GM12878 (cell line): ENCODE data around the gene C2orf74. TPM values are rescaled to one million over a fixed set of nuclear protein-coding genes. Genes with fewer than 3 reads are reported as not detected.

Experiments
- ATAC-seq: fragments of 200-7000 bp; cut with Tn5 transposase; 3 replicates; pipeline ENCODE4 v1.9.1; 2020; ENCODE audit warnings: mild to moderate bottlenecking, moderate library complexity
- BruUV-seq: library from RNA; stranded (reverse); fragments of 400-500 nt; replicated peaks from 2 replicates; lab custom pipeline; 2021; lab: Mats Ljungman, UMichigan
- CTCF ChIA-PET: fragments of 300-600 bp; sonication (Branson Sonifier 250); formaldehyde crosslinking; extraction: SDS; loops from one replicate; lab custom pipeline; 2021; ENCODE audit warnings: inconsistent platforms; lab: Yijun Ruan, JAX
- POLR2A ChIA-PET: fragments of 350-600 bp; formaldehyde crosslinking; extraction: SDS; loops from one replicate; lab custom pipeline; 2021; ENCODE audit warnings: inconsistent platforms; lab: Charles Lee
- RAD21 ChIA-PET: fragments of 300-600 bp; sonication (Branson Sonifier 250); formaldehyde crosslinking; loops from one replicate; lab custom pipeline; 2023; ENCODE audit warnings: antibody characterized with exemption; ENCODE audit not compliant: unreplicated experiment; lab: Charles Lee
- SMC1A ChIA-PET: fragments of 300-600 bp; sonication (Branson Sonifier 250); formaldehyde crosslinking; loops from one replicate; lab custom pipeline; 2023; ENCODE audit not compliant: unreplicated experiment, uncharacterized antibody; lab: Charles Lee
- DNase-seq: peaks from one replicate; pipeline ENCODE4 v3.0.0-alpha.2; 2011; ENCODE audit warnings: low read depth, low spot score
- FAIRE-seq: peaks from 3 replicates; lab custom pipeline; 2011; peaks lifted over from hg19 to GRCh38; lab: Jason Lieb, UNC
- H2AFZ ChIP-seq: 2 replicates; pipeline ENCODE4 v1.6.0; 2011; ENCODE audit warnings: low read depth, low read length, control low read depth; ENCODE audit not compliant: control insufficient read depth
- H3K27ac ChIP-seq: 2 replicates; pipeline ENCODE4 v1.5.1; 2011; ENCODE audit warnings: control low read depth; ENCODE audit not compliant: control insufficient read depth, insufficient read depth
- H3K27me3 ChIP-seq, 2 experiments: replicated peaks in 1 of 2; 2 replicates each; pipeline versions ENCODE4 v1.6.0 to v1.6.1; 2011; ENCODE audit warnings: low read length in 1 of 2; ENCODE audit not compliant: control insufficient read depth in 2 of 2, insufficient read depth in 2 of 2
- H3K36me3 ChIP-seq, 2 experiments: 2 replicates each; pipeline ENCODE4 v1.5.1; 2011; ENCODE audit warnings: low read length in 1 of 2; ENCODE audit not compliant: control insufficient read depth in 2 of 2, insufficient read depth in 2 of 2
- H3K4me1 ChIP-seq: 2 replicates; pipeline ENCODE4 v1.6.1; 2011; ENCODE audit warnings: mild to moderate bottlenecking, low read length, moderate library complexity, mixed read lengths; ENCODE audit not compliant: control insufficient read depth, insufficient read depth
- H3K4me2 ChIP-seq: 2 replicates; pipeline ENCODE4 v1.6.0; 2011; ENCODE audit warnings: control low read depth; ENCODE audit not compliant: control insufficient read depth, insufficient read depth
- H3K4me3 ChIP-seq: fragments of 200-600 bp; sonication (generic); 2 replicates; pipeline ENCODE4 v1.5.1; 2016
- H3K79me2 ChIP-seq: 2 replicates; pipeline ENCODE4 v1.6.0; 2011; ENCODE audit warnings: low read length; ENCODE audit not compliant: control insufficient read depth, insufficient read depth
- H3K9ac ChIP-seq: 2 replicates; pipeline ENCODE4 v1.8.0; 2011; ENCODE audit warnings: low read length, control low read depth, mixed read lengths; ENCODE audit not compliant: control insufficient read depth, insufficient read depth
- H3K9me3 ChIP-seq: replicated peaks from 3 replicates; pipeline ENCODE4 v1.5.1; 2011; ENCODE audit warnings: mild to moderate bottlenecking, low read length; ENCODE audit not compliant: control insufficient read depth, insufficient read depth
- H4K20me1 ChIP-seq: 2 replicates; pipeline ENCODE4 v1.6.0; 2011; ENCODE audit not compliant: control insufficient read depth, insufficient read depth
- BACH1 ChIP-seq: fragments of 450-650 bp; IDR thresholded peaks from 2 replicates; pipeline ENCODE4 v1.6.1; 2017; ENCODE audit warnings: mild to moderate bottlenecking, borderline replicate concordance
- CEBPB ChIP-seq, 2 experiments: fragments of 150-350 bp in 1 of 2; IDR thresholded peaks; 2 replicates each; pipeline ENCODE4 v1.6.1; 2012 to 2014; ENCODE audit warnings: low read depth in 2 of 2, low read length in 2 of 2, borderline replicate concordance in 1 of 2, inconsistent platforms in 1 of 2
- CREM ChIP-seq: IDR thresholded peaks from 2 replicates; pipeline ENCODE4 v1.6.1; 2014; ENCODE audit warnings: antibody characterized with exemption, low read depth
- FOXM1 ChIP-seq: IDR thresholded peaks from 2 replicates; pipeline ENCODE4 v1.6.1; 2012; ENCODE audit warnings: low read depth, mild to moderate bottlenecking, inconsistent platforms, low read length, moderate library complexity
- HCFC1 ChIP-seq: fragments of 150-350 bp; IDR thresholded peaks from 2 replicates; pipeline ENCODE4 v1.6.1; 2014; ENCODE audit warnings: low read length
- PAX8 ChIP-seq: fragments of 450-650 bp; IDR thresholded peaks from 2 replicates; pipeline ENCODE4 v1.6.1; 2017; ENCODE audit warnings: mild to moderate bottlenecking, moderate library complexity
- POLR2A ChIP-seq: IDR thresholded peaks from 2 replicates; pipeline ENCODE4 v1.6.1; 2011; ENCODE audit warnings: low read depth, mild to moderate bottlenecking, low read length
- POLR2AphosphoS2 ChIP-seq: IDR thresholded peaks from 2 replicates; pipeline ENCODE4 v1.6.1; 2011; ENCODE audit warnings: low read depth, mild to moderate bottlenecking, low read length, improper control_type of control experiment, moderate library complexity
- STAT3 ChIP-seq: IDR thresholded peaks from 2 replicates; pipeline ENCODE4 v1.6.1; 2011; ENCODE audit warnings: low read depth, low read length, improper control_type of control experiment
- SUPT20H ChIP-seq: IDR thresholded peaks from 2 replicates; pipeline ENCODE4 v1.6.1; 2011; ENCODE audit warnings: low read depth, mild to moderate bottlenecking, low read length, moderate library complexity, borderline replicate concordance; ENCODE audit not compliant: control insufficient read depth
- ZNF274 ChIP-seq: IDR thresholded peaks from one replicate; pipeline ENCODE4 v1.8.0; 2011; ENCODE audit not compliant: insufficient read length, insufficient read depth
- WGBS: methylation state at CpG from one replicate; pipeline ENCODE4 v1.1.6; 2016; ENCODE audit warnings: low lambda C conversion rate; ENCODE audit not compliant: insufficient replicate concordance, insufficient coverage; ENCODE audit errors: missing lambda C conversion rate; 5-methylcytosine and 5-hydroxymethylcytosine counted together
- in situ Hi-C: fragments of 300-500 bp; cut with MboI; formaldehyde crosslinking; loops from 9 replicates; pipeline ENCODE4 v1.14.3; 2018; ENCODE audit warnings: mixed read lengths
- intact Hi-C: fragments of 100-400 bp; cut with micrococcal nuclease; formaldehyde crosslinking; loops from one replicate; pipeline ENCODE4 v1.14.2; 2022; ENCODE audit not compliant: unreplicated experiment
- polyA plus RNA-seq, 11 experiments: library from polyadenylated mRNA; depleted of rRNA in 4 of 11; unstranded in 6 of 11; stranded (reverse) in 5 of 11; fragments of >200 nt; fragmentation: Nextera tagmentation in 4 of 11; fragmentation: Illumina TruSeq in 1 of 11; extraction: Ambion mirVana in 4 of 11; extraction: Trizol in 1 of 11; gene quantifications; 1 replicate in 1 of 11; 2 replicates in 10 of 11; pipeline versions ENCODE4 v1.2.1 to v1.2.3, GENCODE V29; 2011 to 2016; ENCODE audit warnings: inconsistent platforms in 2 of 11, missing spikeins in 2 of 11, low read depth in 1 of 11
- total RNA-seq, 4 experiments: library from RNA; depleted of rRNA in 3 of 4; stranded (reverse); fragments of >200 nt in 3 of 4; fragmentation: Illumina TruSeq in 1 of 4; extraction: Trizol in 1 of 4; gene quantifications; 2 replicates each; pipeline versions ENCODE4 v1.2.1 to v1.2.3, GENCODE V29; 2013 to 2021
- TF ChIP-seq, protein P1 (sequence below): fragments of 450-650 bp; IDR thresholded peaks from 2 replicates; pipeline ENCODE4 v1.6.1; 2016; ENCODE audit warnings: mild to moderate bottlenecking

The C2orf74 gene
- total and polyA plus RNA-seq, 10 of the 15 experiments (the other 5 are each of a cell fraction or from before 2014, with no cell fraction given): 3.8 to 25.0 (median 15.2) TPM

- Histone ChIP-seq H3K4me1 (no peaks in the 10 kb centered on the region; the same call in 1 of the 2 replicates), H2AFZ (no peak overlapping the region), H4K20me1 (no peaks in the 10 kb centered on the region), H3K9me3 (no peaks in the 10 kb centered on the region), H3K27ac (no peak overlapping the region), H3K9ac (no peak overlapping the region), H3K79me2 (peaks cover 6% of the 10 kb centered on the region), H3K4me2 (no peak overlapping the region), H3K4me3 (no peak overlapping the region), H3K27me3 (no peaks in the 10 kb centered on the region), H3K36me3 (no peaks in the 10 kb centered on the region)
- TF ChIP-seq POLR2A (no peak), POLR2AphosphoS2 (no peak), HCFC1 (no peak), ZNF274 (no peak), STAT3 (no peak), BACH1 (no peak), PAX8 (no peak), SUPT20H (no peak), CEBPB (IDR thresholded peaks at IDR 0.05; ENCODE audit: borderline replicate concordance in 1 of 2, low read depth in 2 of 2, low read length in 2 of 2) (no peak), FOXM1 (no peak), CREM (no peak)
- TF ChIP-seq, protein P1, sequence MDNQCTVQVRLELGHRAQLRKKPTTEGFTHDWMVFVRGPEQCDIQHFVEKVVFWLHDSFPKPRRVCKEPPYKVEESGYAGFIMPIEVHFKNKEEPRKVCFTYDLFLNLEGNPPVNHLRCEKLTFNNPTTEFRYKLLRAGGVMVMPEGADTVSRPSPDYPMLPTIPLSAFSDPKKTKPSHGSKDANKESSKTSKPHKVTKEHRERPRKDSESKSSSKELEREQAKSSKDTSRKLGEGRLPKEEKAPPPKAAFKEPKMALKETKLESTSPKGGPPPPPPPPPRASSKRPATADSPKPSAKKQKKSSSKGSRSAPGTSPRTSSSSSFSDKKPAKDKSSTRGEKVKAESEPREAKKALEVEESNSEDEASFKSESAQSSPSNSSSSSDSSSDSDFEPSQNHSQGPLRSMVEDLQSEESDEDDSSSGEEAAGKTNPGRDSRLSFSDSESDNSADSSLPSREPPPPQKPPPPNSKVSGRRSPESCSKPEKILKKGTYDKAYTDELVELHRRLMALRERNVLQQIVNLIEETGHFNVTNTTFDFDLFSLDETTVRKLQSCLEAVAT: no peak
- in situ Hi-C loops: no loop called here
- SMC1A ChIA-PET: interaction anchor here (0.6 kb wide), 1 partner anchor 11 kb away, joined by 3 read pairs; no protein-coding TSS in a partner anchor
- POLR2A ChIA-PET: no interaction called here
- RAD21 ChIA-PET: no interaction called here
- intact Hi-C loops: loop anchor here (10.0 kb wide), 1 partner anchor 378 kb away; no protein-coding TSS in a partner anchor
- 87% methylated on average over 4 of the region's 4 CpGs for WGBS
- BruUV-seq: no TSS peak
- CTCF ChIA-PET: no interaction called here
- DNase-seq (no peak), ATAC-seq (no peak), FAIRE-seq (no peak)
These were observed 11.1 kb downstream of the C2orf74 start for GRCh38 chr2:61173116-61173515.
